GM21786 (cell line): ENCODE results near the gene CISH.

Source experiments
- ATAC-seq: cut with Tn5 transposase; IDR thresholded peaks from one replicate; pipeline ENCODE4 v1.9.1; 2021; ENCODE audit not compliant: unreplicated experiment

Gene CISH

DNA sequence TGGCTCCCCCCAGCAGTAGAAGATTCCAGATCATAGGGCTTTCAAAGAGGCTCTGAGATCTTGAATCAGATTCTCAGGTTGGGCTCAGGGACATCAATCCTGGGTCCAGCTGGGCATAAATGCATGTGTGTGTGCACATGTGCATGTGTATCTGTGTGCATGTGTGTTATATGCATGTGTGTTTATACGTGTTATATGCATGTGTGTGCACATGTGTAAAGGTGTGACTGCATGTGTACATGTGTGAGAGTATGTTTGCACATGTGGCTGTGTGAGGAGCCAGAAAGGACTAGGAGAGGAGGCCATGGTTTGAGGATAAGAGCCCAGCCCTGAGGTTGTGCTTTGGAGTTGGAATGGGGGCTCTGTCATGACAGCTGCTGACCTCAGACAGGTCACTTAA is 3.6 kb upstream of the CISH start:
- ATAC-seq = no peak

GRCh38 chr3:50612970-50613846 is 1.6 kb upstream of the CISH start:
- no peak for ATAC-seq

DNA sequence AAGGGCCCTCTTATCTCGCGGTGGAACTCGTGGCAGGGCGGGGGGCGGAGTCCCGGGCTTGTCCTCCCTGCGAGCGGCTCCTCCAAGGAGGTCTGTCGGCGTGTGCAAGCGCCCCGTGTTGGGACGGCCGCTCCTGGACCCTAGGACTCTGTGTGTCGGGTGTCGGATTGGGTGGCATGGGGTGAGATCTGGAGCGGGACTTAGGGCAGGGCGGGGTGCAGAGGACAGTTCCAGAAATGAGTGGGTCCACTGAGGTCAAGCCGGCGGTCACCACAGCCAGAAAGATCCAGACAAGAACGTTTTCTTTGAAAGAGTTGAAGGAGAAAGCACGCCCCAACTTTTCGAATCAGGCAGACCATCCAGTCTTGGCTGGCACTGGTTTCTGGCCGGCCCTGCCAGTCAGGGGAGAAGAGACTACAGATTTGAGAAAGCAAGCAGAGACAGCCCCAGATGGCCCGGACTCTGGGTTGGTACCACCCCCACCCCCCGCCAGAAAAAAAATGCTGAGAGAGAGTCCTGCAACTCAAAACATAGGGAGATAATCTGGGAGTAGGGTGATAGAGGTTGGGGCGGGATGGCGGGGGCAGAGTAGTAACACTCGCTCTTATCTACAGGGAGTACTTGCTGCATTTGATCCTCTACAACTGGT is 784 bp upstream of the CISH start:
- ATAC-seq = no peak

DNA sequence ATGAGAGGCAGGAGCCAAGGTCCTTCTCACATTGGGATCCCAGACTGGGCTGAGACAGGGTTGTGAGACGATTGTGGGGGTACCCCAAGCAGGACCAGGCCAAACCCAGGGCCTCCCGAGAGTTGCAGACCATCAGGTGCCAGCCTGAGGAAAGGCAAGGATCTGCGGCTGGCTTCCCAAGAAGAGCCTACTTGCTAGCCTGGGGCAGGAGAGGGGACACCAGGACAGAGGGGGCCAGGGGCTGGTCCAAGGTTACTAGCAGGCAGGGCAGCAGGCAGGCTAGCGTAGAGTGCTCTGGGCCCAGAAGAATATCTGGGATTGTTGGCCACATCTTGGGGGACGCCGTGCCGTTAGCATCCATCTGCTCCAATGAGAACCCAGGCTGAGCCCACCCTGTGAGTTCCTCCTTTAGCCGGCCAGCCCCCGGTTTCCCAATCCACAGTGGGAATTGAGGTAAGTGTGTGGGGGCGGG is 546 bp downstream of the CISH start:
- ATAC-seq = no peak

- no peak for ATAC-seq
Measured at GRCh38 chr3:50610181-50610971, 1.2 kb downstream of the CISH start.

GRCh38 chr3:50609763-50610085 is 1.9 kb downstream of the CISH start:
- ATAC-seq = no peak

DNA sequence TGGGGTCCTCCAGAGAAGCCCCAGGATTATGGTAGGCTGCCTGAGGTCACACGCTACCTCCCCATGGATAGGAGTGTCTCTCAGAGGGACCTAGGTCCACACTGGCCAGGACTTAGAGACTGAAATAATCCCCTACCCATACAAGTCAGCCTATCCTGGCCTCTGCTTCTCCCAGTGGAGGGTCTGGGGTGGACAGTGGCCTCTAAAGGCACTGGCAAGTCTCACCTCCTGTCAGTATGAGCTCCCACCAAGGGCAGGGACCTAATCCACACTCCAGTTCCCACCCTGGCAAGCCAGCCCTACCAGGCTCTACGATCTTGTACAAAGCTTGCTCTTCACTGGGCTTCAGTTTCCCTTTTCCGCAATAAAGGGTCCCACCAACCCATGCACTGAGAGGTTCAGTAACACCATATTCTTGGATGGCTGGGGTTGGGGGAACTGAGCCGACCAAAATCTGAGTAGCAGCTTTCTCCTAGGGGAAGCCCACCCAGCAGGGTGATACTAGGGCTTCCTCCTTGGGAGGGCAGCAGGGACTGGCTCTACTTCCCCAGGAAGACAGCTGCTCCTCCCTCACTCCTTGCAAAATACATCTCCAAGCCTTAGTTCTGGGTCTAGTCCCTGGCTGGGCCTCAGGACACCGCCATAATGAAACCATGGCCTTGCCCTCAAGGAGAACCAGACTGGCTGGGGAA is 2.4 kb downstream of the CISH start:
- no peak for ATAC-seq

DNA sequence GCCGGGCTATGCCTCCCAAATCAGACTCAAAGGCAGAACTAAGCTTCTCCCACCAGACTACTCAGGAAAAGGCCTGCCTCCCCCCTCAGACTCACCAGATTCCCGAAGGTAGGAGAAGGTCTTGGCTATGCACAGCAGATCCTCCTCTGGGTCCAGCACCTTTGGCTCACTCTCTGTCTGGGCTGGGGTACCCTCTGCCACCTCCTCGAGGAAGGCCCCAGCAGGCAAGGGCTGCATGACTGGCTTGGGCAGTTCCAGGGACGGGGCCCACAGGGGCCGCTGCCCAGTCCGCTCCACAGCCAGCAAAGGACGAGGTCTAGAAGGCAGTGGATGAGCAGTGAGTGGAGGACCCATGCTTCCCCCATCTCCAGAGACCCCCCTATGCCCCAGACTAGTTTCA is 3.3 kb downstream of the CISH start:
- no peak for ATAC-seq

DNA sequence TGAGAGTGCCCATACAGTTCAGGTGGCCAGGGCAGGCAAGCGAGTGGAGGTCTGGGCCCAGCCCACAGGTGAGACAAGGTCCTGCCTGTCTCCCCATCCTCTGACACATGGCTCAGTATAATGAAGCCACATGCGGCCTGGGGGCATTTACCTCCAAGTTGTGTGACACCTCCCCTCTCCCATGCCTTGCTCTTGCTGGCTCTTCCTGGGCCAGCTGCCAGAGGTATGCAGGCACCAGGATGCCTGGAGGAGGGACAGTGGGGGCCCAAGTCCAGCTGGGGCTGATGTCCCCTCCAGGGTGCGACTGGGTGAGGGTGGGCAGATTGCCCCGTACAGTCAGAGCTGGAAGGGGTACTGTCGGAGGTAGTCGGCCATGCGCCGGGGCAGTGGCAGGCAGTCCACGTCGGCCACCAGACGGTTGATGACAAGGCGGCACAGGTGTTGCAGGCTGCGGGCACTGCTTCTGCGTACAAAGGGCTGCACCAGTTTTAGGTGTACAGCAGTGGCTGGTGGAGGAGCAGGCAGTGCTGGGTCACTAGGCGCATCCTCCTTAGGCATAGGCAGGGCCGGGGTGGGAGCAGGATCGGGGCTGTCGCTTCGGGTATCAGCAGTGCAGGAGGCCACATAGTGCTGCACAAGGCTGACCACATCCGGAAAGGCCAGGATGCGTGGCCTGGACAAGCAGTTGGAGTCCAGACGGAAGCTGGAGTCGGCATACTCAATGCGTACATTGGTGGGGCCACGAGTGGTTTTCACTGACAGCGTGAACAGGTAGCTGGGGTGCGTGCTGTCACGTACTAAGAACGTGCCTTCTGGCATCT is 4.1 kb downstream of the CISH start:
- no peak for ATAC-seq

- ATAC-seq = no peak
Measured at GRCh38 chr3:50606596-50606995, 5.0 kb downstream of the CISH start.

GRCh38 chr3:50605901-50606326 is 5.7 kb downstream of the CISH start:
- no peak for ATAC-seq

- ATAC-seq = no peak
Measured at GRCh38 chr3:50604628-50605588, 6.7 kb downstream of the CISH start.

GRCh38 chr3:50604110-50604621 is 7.4 kb downstream of the CISH start:
- ATAC-seq = no peak

GRCh38 chr3:50603261-50604109 is 8.1 kb downstream of the CISH start:
- ATAC-seq = no peak

DNA sequence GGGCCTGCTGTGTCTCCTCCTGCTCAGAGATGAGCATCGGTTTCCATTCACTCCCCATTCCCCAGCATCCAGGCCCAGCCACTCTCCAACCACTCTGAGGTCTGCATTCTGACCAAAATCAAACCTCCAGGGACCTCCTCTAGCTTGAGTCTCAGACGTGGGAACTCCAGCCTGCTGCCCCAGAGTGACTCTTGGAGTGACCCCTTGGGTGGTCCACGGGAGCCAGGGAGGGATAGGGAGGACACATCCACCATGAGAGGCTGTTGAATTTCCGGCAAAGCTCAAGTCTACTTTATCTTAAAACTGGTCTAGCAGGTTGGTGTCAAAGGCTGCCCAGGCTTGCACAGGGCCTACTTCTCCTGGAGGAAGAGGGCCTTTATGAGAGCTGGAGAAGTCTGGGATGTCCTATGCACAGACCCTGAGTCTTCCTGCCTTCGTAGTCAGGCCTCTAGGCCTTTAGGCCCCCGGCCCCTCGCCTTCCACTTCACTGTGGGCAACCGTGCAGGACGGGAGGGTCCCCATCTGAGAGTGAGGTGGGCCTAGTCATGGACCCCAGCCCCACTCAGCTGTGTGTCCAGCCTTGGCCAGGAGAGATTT is 8.9 kb downstream of the CISH start:
- no peak for ATAC-seq

DNA sequence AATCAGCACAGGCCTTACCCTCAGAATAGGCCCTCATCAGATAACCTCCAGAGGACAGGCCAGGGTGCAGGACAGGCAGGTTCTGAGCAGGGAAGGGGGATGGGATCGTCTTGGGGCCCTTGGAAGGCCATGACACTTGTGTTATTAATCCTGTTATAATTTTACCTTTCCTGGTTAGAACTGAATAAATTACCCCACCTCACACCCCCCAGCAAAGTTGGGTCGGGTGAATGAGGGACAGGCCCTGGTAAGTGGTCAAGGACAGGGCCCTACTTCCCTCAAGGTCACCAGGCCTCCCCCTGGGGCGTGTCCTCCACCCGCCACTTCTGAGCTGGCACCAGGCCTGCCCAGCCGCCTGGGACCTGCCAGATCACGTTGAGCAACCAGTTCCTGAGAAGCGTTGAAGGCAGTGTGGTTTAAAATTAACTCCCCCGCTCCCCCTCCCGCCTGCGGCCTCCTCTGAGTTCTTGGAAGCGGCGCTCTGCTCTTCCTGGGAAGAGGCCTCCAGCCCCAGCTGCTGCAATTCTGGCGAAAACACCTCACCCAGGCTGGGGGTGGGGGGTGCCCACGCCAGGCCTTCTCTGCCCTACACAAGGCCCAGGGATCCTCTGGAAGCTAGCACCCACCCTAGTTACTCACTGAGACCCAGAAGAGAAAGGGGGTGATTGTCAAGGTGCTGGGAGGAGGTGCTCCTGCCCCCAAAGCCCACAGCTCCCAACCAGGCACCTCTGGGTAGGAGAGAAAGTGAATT is 10.6 kb downstream of the CISH start:
- ATAC-seq = peak; percentile 84
